Glutamatergic neuron (in vitro differentiated cells): Measurements from ENCODE around the gene STX16. TPM values are rescaled to one million over a fixed set of nuclear protein-coding genes. Genes with fewer than 3 reads are reported as not detected.
"Not testable (repeated sequence)": the region's sequence is repeated elsewhere in the genome, so short reads cannot be mapped to it uniquely, and the experiment has no call there.

Experiments
- DNase-seq: peaks from one replicate; pipeline ENCODE4 v3.0.0; 2022
- H3K27ac Mint-ChIP-seq: one replicate; pipeline ENCODE4 v1.8.0; 2020; ENCODE audit warnings: mild to moderate bottlenecking, mixed read lengths, inconsistent platforms; ENCODE audit not compliant: unreplicated experiment
- H3K27me3 Mint-ChIP-seq: one replicate; pipeline ENCODE4 v1.8.0; 2020; ENCODE audit warnings: mild to moderate bottlenecking, moderate library complexity, mixed read lengths, inconsistent platforms; ENCODE audit not compliant: unreplicated experiment
- H3K36me3 Mint-ChIP-seq: one replicate; pipeline ENCODE4 v1.8.0; 2020; ENCODE audit warnings: mild to moderate bottlenecking, mixed read lengths, inconsistent platforms; ENCODE audit not compliant: unreplicated experiment
- H3K4me1 Mint-ChIP-seq: one replicate; pipeline ENCODE4 v1.8.0; 2020; ENCODE audit warnings: mild to moderate bottlenecking, low read depth, mixed read lengths, inconsistent platforms; ENCODE audit not compliant: unreplicated experiment
- H3K4me3 Mint-ChIP-seq: one replicate; pipeline ENCODE4 v1.8.0; 2020; ENCODE audit warnings: mild to moderate bottlenecking, mixed read lengths, inconsistent platforms; ENCODE audit not compliant: unreplicated experiment
- H3K9me3 Mint-ChIP-seq: one replicate; pipeline ENCODE4 v1.8.0; 2020; ENCODE audit warnings: mild to moderate bottlenecking, moderate library complexity, mixed read lengths, inconsistent platforms; ENCODE audit not compliant: unreplicated experiment
- CTCF ChIP-seq: fragments of 200-600 bp; sonication (generic); IDR thresholded peaks from one replicate; pipeline ENCODE4 v1.5.0; 2021; ENCODE audit not compliant: partially characterized antibody, unreplicated experiment
- total RNA-seq: library from RNA; stranded (reverse); fragmentation: NEBNext Ultra II Directional; extraction: Animal tissue kit (Norgen Biotek cat#: 25700); gene quantifications from one replicate; pipeline ENCODE4 v1.2.1, GENCODE V29; 2021; ENCODE audit not compliant: unreplicated experiment

STX16 gene
- total RNA-seq, 1 donor from 2014 or later: 71.2 TPM

- H3K4me3 Mint-ChIP-seq: no peak overlapping the region
- no peak overlapping the region for H3K27ac Mint-ChIP-seq
- peaks cover 4% of the 10 kb centered on the region for H3K27me3 Mint-ChIP-seq
- no peak for TF ChIP-seq CTCF
- no peak for DNase-seq
- no peaks in the 10 kb centered on the region for H3K36me3 Mint-ChIP-seq
- peaks cover 8% of the 10 kb centered on the region for H3K4me1 Mint-ChIP-seq
- peaks cover 5% of the 10 kb centered on the region for H3K9me3 Mint-ChIP-seq
These were observed 4.8 kb upstream of the STX16 start for GRCh38 chr20:58646257-58646656.

GRCh38 chr20:58646703-58647102 is 4.4 kb upstream of the STX16 start:
- Mint-ChIP-seq H3K9me3 (peaks cover 7% of the 10 kb centered on the region), H3K4me3 (no peak overlapping the region), H3K4me1 (peaks cover 8% of the 10 kb centered on the region), H3K27me3 (peaks cover 6% of the 10 kb centered on the region), H3K36me3 (no peaks in the 10 kb centered on the region), H3K27ac (no peak overlapping the region)
- DNase-seq: no peak
- no peak for TF ChIP-seq CTCF

- DNase-seq: no peak
- Mint-ChIP-seq H3K36me3 (no peaks in the 10 kb centered on the region), H3K4me3 (no peak overlapping the region), H3K4me1 (peaks cover 8% of the 10 kb centered on the region), H3K27ac (no peak overlapping the region), H3K27me3 (peaks cover 6% of the 10 kb centered on the region), H3K9me3 (peaks cover 8% of the 10 kb centered on the region)
- TF ChIP-seq CTCF: no peak
These were observed 3.8 kb upstream of the STX16 start for GRCh38 chr20:58647162-58647795.

GRCh38 chr20:58647796-58648501 is 3.1 kb upstream of the STX16 start:
- H3K36me3 Mint-ChIP-seq: no peaks in the 10 kb centered on the region
- no peak overlapping the region for H3K4me3 Mint-ChIP-seq
- TF ChIP-seq CTCF: no peak
- H3K4me1 Mint-ChIP-seq: peaks cover 9% of the 10 kb centered on the region
- peaks cover 6% of the 10 kb centered on the region for H3K27me3 Mint-ChIP-seq
- H3K27ac Mint-ChIP-seq: no peak overlapping the region
- peaks cover 8% of the 10 kb centered on the region for H3K9me3 Mint-ChIP-seq
- DNase-seq: no peak

- not testable (repeated sequence) for DNase-seq, H3K9me3 Mint-ChIP-seq, H3K36me3 Mint-ChIP-seq, H3K27me3 Mint-ChIP-seq, H3K27ac Mint-ChIP-seq
- Mint-ChIP-seq H3K4me1 (peaks cover 14% of the 10 kb centered on the region), H3K4me3 (peak overlapping the region; percentile 83)
These were observed 2.6 kb upstream of the STX16 start for GRCh38 chr20:58648502-58648825.
